K562 (cell line): ENCODE results near the gene CXXC1. TPM values are rescaled to one million over a fixed set of nuclear protein-coding genes. Genes with fewer than 3 reads are reported as not detected.

ENCODE experiments used
- BCL6 ChIP-seq: fragments of 250-450 bp; sonication (Bioruptor Pico); IDR thresholded peaks from 2 replicates; pipeline ENCODE4 v1.4.0; 2020
- ETV5 ChIP-seq: sonication (generic); formaldehyde crosslinking; IDR thresholded peaks from 2 replicates; pipeline ENCODE4 v1.4.0; 2020; ENCODE audit warnings: low read depth, mild to moderate bottlenecking, missing genetic modification reagents
- HCFC1 ChIP-seq: IDR thresholded peaks from 2 replicates; pipeline ENCODE4 v1.6.1; 2012; ENCODE audit warnings: low read depth, low read length, improper control_type of control experiment
- HOXB6 ChIP-seq: fragments of 250-450 bp; sonication (Bioruptor Pico); IDR thresholded peaks from 2 replicates; pipeline ENCODE4 v1.5.1; 2022; ENCODE audit warnings: mild to moderate bottlenecking, borderline replicate concordance
- MBD2 ChIP-seq: sonication (generic); IDR thresholded peaks from 2 replicates; pipeline ENCODE4 v1.6.1; 2016; ENCODE audit warnings: low read depth, borderline replicate concordance
- MTA1 ChIP-seq: fragments of 450-650 bp; IDR thresholded peaks from 2 replicates; pipeline ENCODE4 v1.6.1; 2017; ENCODE audit warnings: borderline replicate concordance
- NEUROD1 ChIP-seq: fragments of 150-350 bp; IDR thresholded peaks from 2 replicates; pipeline ENCODE4 v1.6.1; 2014; ENCODE audit warnings: borderline replicate concordance, low read length, low read depth; ENCODE audit not compliant: partially characterized antibody
- NR4A1 ChIP-seq, 2 experiments: fragments of 250-450 bp in 1 of 2; fragments of 450-650 bp in 1 of 2; sonication (Bioruptor Pico) in 1 of 2; IDR thresholded peaks; 2 replicates each; pipeline versions ENCODE4 v1.4.0 to v1.6.1; 2016 to 2020; ENCODE audit warnings: mild to moderate bottlenecking in 2 of 2, missing compliant biosample characterization in 1 of 2, missing genetic modification characterization in 1 of 2, moderate library complexity in 1 of 2
- PBX2 ChIP-seq, 2 experiments: IDR thresholded peaks in 1 of 2; conservative IDR thresholded peaks in 1 of 2; 2 replicates each; pipeline ENCODE4 v1.6.1; 2016; ENCODE audit warnings: low read depth in 2 of 2, mild to moderate bottlenecking in 1 of 2, missing compliant biosample characterization in 1 of 2, missing genetic modification characterization in 1 of 2, moderate library complexity in 1 of 2
- RAD21 ChIP-seq, 2 experiments: fragments of 250-450 bp in 1 of 2; fragments of 450-650 bp in 1 of 2; sonication (Bioruptor Pico) in 1 of 2; formaldehyde crosslinking in 1 of 2; IDR thresholded peaks in 1 of 2; conservative IDR thresholded peaks in 1 of 2; 2 replicates each; pipeline versions ENCODE4 v1.4.0 to v1.8.0; 2020 to 2022; ENCODE audit warnings: mild to moderate bottlenecking in 2 of 2, moderate library complexity in 1 of 2
- SMARCA5 ChIP-seq: fragments of 450-650 bp; IDR thresholded peaks from 2 replicates; pipeline ENCODE4 v1.6.1; 2016
- SMARCB1 ChIP-seq: IDR thresholded peaks from 2 replicates; pipeline ENCODE4 v1.6.1; 2011; ENCODE audit warnings: improper control_type of control experiment, low read depth; ENCODE audit not compliant: insufficient read length
- SMARCE1 ChIP-seq: fragments of 450-650 bp; IDR thresholded peaks from 2 replicates; pipeline ENCODE4 v1.7.1; 2016; ENCODE audit warnings: mild to moderate bottlenecking
- THRB ChIP-seq: fragments of 450-650 bp; formaldehyde crosslinking; conservative IDR thresholded peaks from 2 replicates; pipeline ENCODE4 v1.4.0; 2022; ENCODE audit warnings: mild to moderate bottlenecking, missing genetic modification characterization
- UBTF ChIP-seq, 2 experiments: IDR thresholded peaks; 2 replicates each; pipeline ENCODE4 v1.6.1; 2012; ENCODE audit warnings: improper control_type of control experiment in 2 of 2, low read depth in 2 of 2, low read length in 2 of 2, borderline replicate concordance in 1 of 2
- ZNF133 ChIP-seq: fragments of 250-450 bp; sonication (Bioruptor Pico); IDR thresholded peaks from 2 replicates; pipeline ENCODE4 v1.4.0; 2020; ENCODE audit warnings: mild to moderate bottlenecking
- ZNF253 ChIP-seq: fragments of 250-450 bp; sonication (Bioruptor Pico); conservative IDR thresholded peaks from 2 replicates; pipeline ENCODE4 v1.6.1; 2021; ENCODE audit warnings: mild to moderate bottlenecking
- ZNF445 ChIP-seq: fragments of 250-450 bp; sonication (Bioruptor Pico); IDR thresholded peaks from 2 replicates; pipeline ENCODE4 v1.4.0; 2020; ENCODE audit warnings: low read depth, mild to moderate bottlenecking, moderate library complexity
- ZNF830 ChIP-seq: fragments of 250-450 bp; sonication (Bioruptor Pico); IDR thresholded peaks from 2 replicates; pipeline ENCODE4 v1.5.0; 2021; ENCODE audit warnings: mild to moderate bottlenecking
- ZSCAN29 ChIP-seq: fragments of 450-650 bp; IDR thresholded peaks from 2 replicates; pipeline ENCODE4 v1.6.1; 2017
- polyA plus RNA-seq, 8 experiments: library from polyadenylated mRNA; depleted of rRNA in 4 of 8; stranded (reverse) in 5 of 8; unstranded in 3 of 8; fragments of >200 nt; fragmentation: Nextera tagmentation in 2 of 8; fragmentation: Illumina TruSeq in 1 of 8; extraction: Ambion mirVana in 2 of 8; extraction: Trizol in 1 of 8; gene quantifications; 2 replicates each; pipeline versions ENCODE4 v1.2.1 to v1.2.3, GENCODE V29; 2011 to 2014; ENCODE audit warnings: inconsistent platforms in 1 of 8, missing spikeins in 1 of 8
- total RNA-seq, 7 experiments: library from RNA; depleted of rRNA in 6 of 7; stranded (reverse); fragments of >200 nt in 6 of 7; fragmentation: Illumina TruSeq in 2 of 7; extraction: Trizol in 2 of 7; gene quantifications; 2 replicates each; pipeline versions ENCODE4 v1.2.1 to v1.2.3, GENCODE V29; 2011 to 2021; ENCODE audit warnings: low replicate concordance in 1 of 7

CXXC1 gene
- total and polyA plus RNA-seq, 9 of the 15 experiments (the other 6 are each of a cell fraction or from before 2014, with no cell fraction given), result 3.4 to 81.0 (median 34.1) TPM

GRCh38 chr18:50281295-50281971 lies 6.1 kb downstream of the CXXC1 start, which contains the start of gene MBD1 (continued):
- no peak for TF ChIP-seq THRB (CRISPR knock-in tag)
- TF ChIP-seq HOXB6 (CRISPR knock-in tag), result no peak
- TF ChIP-seq SMARCE1, result 0 out of 2 replicates have a peak, but pooled peaks have one; percentile 5
- peak; percentile 13 for TF ChIP-seq NEUROD1
- TF ChIP-seq MTA1, result no peak
- no peak for TF ChIP-seq RAD21 (CRISPR knock-in tag; conservative IDR thresholded peaks at IDR 0.05 in 1 of 2, IDR thresholded peaks at IDR 0.05 in 1 of 2)
- TF ChIP-seq ZNF133 (CRISPR knock-in tag), result no peak
- TF ChIP-seq HCFC1, result peak; percentile 65
- TF ChIP-seq ZNF445 (CRISPR knock-in tag), result no peak
- TF ChIP-seq ZNF830 (CRISPR knock-in tag), result no peak
- TF ChIP-seq NR4A1 (CRISPR knock-in tag; IDR thresholded peaks at IDR 0.05), result no peak
- TF ChIP-seq NR4A1 (tag; IDR thresholded peaks at IDR 0.05), result no peak
- peak; percentile 63; the same call in 1 of the 2 replicates for TF ChIP-seq MBD2
- no peak for TF ChIP-seq SMARCB1
- peak; percentile 80 for TF ChIP-seq ETV5
- no peak for TF ChIP-seq SMARCA5
- TF ChIP-seq PBX2 (CRISPR knock-in tag; IDR thresholded peaks at IDR 0.05; ENCODE audit: low read depth), result no peak
- TF ChIP-seq PBX2 (tag; conservative IDR thresholded peaks at IDR 0.05; ENCODE audit: low read depth), result no peak
- no peak for TF ChIP-seq ZNF253 (CRISPR knock-in tag)
- TF ChIP-seq BCL6 (CRISPR knock-in tag), result no peak
- no peak for TF ChIP-seq UBTF (IDR thresholded peaks at IDR 0.05; ENCODE audit: borderline replicate concordance in 1 of 2, low read depth in 2 of 2, low read length in 2 of 2)
- TF ChIP-seq ZSCAN29, result no peak
